GM12873 (cell line): Measurements from ENCODE around the gene USP49.

Experiments used
- TF ChIP-seq, protein P1 (sequence below): IDR thresholded peaks from 2 replicates; pipeline ENCODE4 v1.5.1; 2012; ENCODE audit warnings: low read depth, mild to moderate bottlenecking, moderate library complexity, low read length, control low read depth; ENCODE audit not compliant: insufficient read depth; ENCODE audit errors: missing control alignments

USP49 gene

DNA sequence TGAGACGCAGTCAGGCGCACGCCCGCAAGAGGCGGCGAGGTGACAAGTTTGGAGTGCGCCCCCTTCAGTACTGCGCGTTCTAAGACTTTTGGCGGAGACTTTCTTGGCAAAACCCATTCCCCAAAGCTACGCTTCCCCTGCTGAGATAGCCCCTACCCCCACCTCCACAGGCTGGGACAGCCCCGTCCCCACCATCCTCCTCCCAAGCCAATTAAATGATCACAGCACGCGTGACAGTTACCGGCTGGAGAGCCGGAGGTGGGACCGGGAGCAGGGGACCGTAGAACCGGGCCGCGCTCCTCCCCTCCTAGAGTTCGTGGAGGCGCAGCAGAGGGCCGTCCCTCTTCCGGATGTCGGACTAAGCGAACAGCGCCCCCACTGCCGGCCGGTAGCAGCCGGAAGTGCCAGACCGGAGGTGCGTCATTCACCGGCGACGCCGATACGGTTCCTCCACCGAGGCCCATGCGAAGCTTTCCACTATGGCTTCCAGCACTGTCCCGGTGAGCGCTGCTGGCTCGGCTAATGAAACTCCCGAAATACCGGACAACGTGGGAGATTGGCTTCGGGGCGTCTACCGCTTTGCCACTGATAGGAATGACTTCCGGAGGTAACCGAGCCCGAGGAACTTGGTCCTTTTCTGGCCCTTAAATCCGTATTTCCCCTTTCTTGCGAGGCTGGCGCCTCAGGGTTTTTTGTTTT, 107.8 kb downstream of the USP49 start, which contains the start of gene TOMM6:
TOMM6 (plus strand) TSS at position 476 of the 699 bp plus-strand sequence; CDS start at position 480, 4 bp downstream.
- TF ChIP-seq, protein P1, sequence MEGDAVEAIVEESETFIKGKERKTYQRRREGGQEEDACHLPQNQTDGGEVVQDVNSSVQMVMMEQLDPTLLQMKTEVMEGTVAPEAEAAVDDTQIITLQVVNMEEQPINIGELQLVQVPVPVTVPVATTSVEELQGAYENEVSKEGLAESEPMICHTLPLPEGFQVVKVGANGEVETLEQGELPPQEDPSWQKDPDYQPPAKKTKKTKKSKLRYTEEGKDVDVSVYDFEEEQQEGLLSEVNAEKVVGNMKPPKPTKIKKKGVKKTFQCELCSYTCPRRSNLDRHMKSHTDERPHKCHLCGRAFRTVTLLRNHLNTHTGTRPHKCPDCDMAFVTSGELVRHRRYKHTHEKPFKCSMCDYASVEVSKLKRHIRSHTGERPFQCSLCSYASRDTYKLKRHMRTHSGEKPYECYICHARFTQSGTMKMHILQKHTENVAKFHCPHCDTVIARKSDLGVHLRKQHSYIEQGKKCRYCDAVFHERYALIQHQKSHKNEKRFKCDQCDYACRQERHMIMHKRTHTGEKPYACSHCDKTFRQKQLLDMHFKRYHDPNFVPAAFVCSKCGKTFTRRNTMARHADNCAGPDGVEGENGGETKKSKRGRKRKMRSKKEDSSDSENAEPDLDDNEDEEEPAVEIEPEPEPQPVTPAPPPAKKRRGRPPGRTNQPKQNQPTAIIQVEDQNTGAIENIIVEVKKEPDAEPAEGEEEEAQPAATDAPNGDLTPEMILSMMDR = peak; percentile 85

DNA sequence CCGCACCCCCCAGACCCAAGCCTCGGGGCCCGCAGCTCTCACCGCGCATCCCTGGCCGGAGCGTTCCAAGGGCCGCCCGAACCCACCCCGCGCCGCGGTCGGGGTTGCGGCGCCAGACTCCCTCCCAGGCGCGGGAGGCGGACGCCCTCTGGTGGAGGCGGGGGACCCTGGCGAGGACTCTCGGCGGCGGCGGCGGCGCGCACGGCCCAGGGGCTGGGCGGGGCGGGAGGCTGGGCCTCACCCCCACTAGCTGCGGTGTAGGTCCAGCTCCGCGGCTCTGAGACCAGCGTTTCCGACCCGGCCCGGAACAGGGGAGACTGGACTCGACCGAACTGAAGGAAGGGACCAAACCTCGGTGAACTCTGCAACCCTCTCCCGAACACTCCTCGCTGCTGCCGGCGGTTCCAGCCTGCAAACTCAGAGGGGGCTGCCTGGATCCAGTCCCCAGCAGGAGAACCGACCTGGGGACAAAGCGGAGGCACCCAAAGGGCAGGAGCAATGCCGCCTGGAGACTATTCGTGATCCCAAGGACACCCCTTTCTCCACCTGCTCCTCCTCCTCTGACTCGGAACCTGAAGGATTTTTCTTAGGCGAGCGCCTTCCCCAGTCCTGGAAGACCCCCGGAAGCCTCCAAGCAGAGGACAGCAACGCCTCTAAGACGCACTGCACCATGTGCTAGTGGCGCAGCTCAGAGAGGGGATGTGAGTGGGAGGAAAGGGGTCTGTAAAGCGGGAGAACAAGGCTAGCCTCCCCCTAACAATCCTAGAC, 108.5 kb downstream of the USP49 start:
- TF ChIP-seq, protein P1 = peak; percentile 70

DNA sequence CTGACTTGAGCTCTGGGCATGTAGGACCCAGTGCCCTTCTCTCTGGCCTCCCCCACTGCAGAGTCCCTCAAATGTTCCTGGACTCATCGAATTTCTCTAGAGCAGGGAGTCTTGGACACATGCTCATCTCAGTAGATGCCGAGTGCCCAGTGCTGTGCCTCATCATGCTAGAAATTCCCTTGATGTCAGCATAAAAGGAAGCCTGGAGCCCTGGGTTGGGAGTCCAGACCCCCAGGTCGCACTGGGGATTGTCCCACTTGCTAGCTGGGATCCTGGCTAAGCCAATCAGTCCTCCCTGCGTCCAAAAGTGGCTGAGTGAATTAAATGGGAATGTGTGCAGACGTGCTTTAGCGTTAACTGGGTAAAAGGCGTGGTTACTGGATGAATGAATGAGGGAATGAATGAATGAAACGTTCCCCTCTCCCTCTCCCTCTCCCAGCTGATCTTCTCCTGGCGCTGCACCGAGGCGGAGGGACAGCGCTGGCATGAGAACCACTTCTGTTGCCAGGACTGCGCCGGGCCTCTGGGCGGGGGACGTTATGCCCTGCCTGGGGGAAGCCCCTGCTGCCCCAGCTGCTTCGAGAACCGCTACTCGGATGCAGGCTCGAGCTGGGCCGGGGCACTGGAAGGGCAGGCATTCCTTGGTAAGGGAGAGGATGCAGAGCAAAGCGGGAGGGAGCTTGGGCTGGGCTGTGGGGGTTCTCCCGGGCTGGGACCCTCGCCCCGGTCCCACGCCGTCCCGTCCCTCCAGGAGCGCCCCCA, 109.3 kb downstream of the USP49 start:
- TF ChIP-seq, protein P1 = no peak

DNA sequence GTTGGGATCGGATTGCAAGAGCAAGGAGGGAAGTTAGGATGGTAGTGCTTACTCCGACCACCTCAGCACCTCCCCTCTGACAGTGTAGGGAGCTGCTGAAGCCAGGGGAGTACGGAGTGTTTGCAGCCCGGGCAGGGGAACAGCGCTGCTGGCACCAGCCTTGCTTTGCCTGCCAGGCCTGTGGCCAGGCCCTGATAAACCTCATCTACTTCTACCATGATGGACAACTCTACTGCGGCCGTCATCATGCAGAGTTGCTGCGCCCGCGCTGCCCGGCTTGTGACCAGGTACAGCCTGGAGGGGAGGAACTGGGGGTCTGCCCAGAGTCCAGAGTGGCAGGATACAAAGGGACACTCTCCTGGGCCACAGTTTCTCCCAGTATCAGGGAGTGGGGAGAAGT, 109.9 kb downstream of the USP49 start:
- TF ChIP-seq, protein P1 = no peak

DNA sequence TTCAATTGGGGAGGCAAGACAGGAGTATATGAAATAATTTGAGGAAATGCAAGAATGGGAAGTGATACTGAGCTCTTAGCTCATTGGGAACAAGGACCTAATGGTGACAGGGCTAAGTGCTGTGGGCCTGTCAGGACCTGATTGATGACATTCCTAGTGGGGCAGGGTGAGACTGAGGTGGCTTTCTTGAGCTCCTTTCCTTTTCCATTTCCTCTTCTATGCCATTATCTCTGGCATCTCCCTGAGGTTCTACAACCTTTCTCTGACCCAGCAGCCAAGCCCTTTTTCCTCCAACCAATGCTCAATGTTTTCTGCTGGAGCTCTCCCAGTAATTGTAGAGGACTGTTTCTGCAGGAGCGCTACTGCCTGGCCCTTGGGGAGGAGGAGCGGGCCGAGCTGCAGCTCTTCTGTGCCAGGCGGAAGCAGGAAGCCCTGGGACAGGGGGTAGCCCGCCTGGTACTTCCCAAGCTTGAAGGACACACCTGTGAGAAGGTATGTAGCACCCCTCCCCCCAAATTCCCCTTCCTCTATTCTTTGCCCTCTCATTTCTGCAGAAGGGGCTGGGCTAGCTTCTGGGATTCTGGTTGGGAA, 110.5 kb downstream of the USP49 start:
- TF ChIP-seq, protein P1 = no peak

DNA sequence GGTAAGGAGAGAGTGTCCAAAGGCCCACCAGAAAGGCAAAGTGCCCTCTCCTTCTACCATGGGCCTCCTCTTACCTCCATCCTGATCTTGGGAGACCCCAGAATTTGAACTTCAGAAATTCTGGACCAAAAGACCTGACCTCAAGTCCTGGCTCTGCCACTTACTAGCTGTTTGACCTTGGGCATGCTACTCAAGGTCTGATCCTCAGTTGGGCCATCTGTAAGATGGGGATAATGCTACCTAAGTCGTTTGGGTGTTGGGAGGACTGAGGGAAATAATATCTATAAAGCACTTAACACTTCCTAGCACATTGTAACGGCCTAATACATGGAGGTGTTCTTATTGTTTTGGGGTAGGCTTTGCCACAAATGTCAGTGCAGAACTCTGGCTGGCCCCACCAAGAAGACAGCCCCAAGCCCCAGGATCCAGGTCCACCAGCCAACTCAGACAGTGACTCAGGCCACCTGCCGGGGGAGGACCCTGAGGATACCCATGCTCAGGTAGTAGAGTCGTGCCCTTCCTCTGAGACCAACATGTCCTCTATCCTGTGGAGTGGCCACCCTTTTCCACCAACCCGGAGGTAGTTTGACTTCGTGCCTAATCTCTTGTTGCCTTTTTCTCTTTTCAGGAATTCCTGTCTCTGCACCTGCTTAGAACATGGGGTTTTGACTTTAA, 111.9 kb downstream of the USP49 start:
- TF ChIP-seq, protein P1 = no peak
